Suprapubic skin (tissue), 3 donors: ENCODE data around the gene CHN2.

Source experiments
- CTCF ChIP-seq, 2 donors: fragments of 200-600 bp in 1 of 2; fragments of 450-650 bp in 1 of 2; sonication (generic) in 1 of 2; IDR thresholded peaks; one replicate each; pipeline ENCODE4 v1.5.1; 2016 to 2019; ENCODE audit warnings: antibody characterized with exemption in 2 of 2, mild to moderate bottlenecking in 1 of 2, moderate library complexity in 1 of 2
- POLR2A ChIP-seq, 2 donors: fragments of 450-650 bp; IDR thresholded peaks; one replicate each; pipeline ENCODE4 v1.6.1; 2017; ENCODE audit warnings: antibody characterized with exemption in 2 of 2, mild to moderate bottlenecking in 2 of 2, moderate library complexity in 2 of 2

GRCh38 chr7:29362380-29362779, 167.8 kb downstream of the CHN2 start:
- TF ChIP-seq CTCF (IDR thresholded peaks at IDR 0.05) (no peak), POLR2A (IDR thresholded peaks at IDR 0.05) (no peak)
